Measurements from ENCODE around the gene NFRKB.
A peak's percentile ranks its signal among the peaks of the same experiment; 100 is the strongest.

NFRKB gene

GRCh38 chr11:129895126-129896041 is at the start of gene NFRKB:
Gene NFRKB (minus strand): TSS chr11:129895578. CDS start chr11:129892849, 2,729 bp downstream.
- peak within 1 kb of the TSS; percentile 90 for H3K4me3 ChIP-seq (replicated peaks; ENCODE audit: low read depth, low read length)
- no peak for TF ChIP-seq CTCF (IDR thresholded peaks at IDR 0.05; ENCODE audit: low read depth, low read length, missing control alignments)
- peak; percentile 4 for DNase-seq (ENCODE audit: extremely low read depth, low read depth)

GRCh38 chr11:129944696-129945095 is 49.3 kb upstream of the NFRKB start:
- no peak for TF ChIP-seq CTCF (IDR thresholded peaks at IDR 0.05; ENCODE audit: low read depth, low read length, missing control alignments)
- DNase-seq (ENCODE audit: extremely low read depth, low read depth) = no peak
- H3K4me3 ChIP-seq (replicated peaks; ENCODE audit: low read depth, low read length) = no peak overlapping the region

- TF ChIP-seq CTCF (IDR thresholded peaks at IDR 0.05; ENCODE audit: low read depth, low read length, missing control alignments) = no peak
Measured at GRCh38 chr11:129943036-129943435, 47.7 kb upstream of the NFRKB start.

DNA sequence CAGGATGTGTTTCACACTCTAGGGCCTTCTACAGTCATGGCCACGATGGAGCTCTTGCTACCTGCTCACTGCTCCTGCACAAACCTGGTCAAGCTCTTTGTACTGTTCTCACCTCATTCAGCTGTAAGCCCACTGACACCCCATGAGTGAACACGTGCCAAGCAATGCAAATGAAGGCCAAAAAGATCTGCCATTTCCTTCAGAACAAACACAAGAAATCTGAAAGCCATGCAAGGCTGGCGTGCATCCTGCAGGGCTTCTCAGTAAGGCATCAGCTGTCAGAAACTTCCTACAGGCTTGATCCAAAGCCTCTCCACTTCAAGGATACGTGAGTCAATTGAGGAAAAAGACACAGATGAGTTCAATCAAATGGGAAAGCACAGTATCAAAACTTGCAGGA is 44.1 kb upstream of the NFRKB start:
- no peak for DNase-seq (ENCODE audit: extremely low read depth, low read depth)
- H3K4me3 ChIP-seq (replicated peaks; ENCODE audit: low read depth, low read length) = no peak overlapping the region
- TF ChIP-seq CTCF (IDR thresholded peaks at IDR 0.05; ENCODE audit: low read depth, low read length, missing control alignments) = no peak

More at GRCh38 chr11:129943036-129943435, 47.7 kb upstream of the NFRKB start:
- DNase-seq (ENCODE audit: extremely low read depth, low read depth) = no peak
- H3K4me3 ChIP-seq (replicated peaks; ENCODE audit: low read depth, low read length) = no peak overlapping the region

GRCh38 chr11:129938764-129939163 is 43.4 kb upstream of the NFRKB start:
- no peak for TF ChIP-seq CTCF (IDR thresholded peaks at IDR 0.05; ENCODE audit: low read depth, low read length, missing control alignments)
- DNase-seq (ENCODE audit: extremely low read depth, low read depth) = no peak

DNA sequence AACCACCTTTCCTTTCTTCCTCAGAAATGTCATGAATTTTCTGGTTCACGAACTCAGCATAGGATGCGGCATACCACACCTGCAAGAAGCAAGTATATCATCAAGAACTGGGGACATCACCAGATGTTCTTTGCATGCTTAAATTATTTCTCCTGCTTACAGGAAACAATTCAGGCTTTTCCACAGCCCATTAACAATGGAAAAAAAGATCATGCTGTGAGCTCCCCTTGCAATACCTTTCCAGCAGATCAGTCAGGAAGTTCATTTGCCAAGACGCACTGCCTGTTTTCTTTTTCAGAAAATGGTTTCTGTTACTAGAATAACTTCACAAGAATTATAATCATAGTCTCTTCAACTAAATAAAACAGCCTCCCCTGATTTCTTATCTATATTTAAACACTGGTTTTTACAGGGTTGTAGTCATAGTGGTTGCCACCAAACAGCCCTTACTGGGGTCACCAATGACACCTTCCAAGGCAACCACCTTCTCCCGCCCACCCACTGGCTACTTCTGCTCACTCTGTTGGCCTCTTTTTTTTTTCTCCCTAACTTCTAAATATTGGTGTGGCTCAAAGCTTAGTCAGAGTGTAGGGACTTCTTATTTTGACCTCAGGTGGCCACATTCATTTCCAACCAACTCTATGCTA is 42.3 kb upstream of the NFRKB start:
- H3K4me3 ChIP-seq (replicated peaks; ENCODE audit: low read depth, low read length) = no peak overlapping the region
- DNase-seq (ENCODE audit: extremely low read depth, low read depth) = no peak
- no peak for TF ChIP-seq CTCF (IDR thresholded peaks at IDR 0.05; ENCODE audit: low read depth, low read length, missing control alignments)

More at GRCh38 chr11:129938764-129939163, 43.4 kb upstream of the NFRKB start:
- H3K4me3 ChIP-seq (replicated peaks; ENCODE audit: low read depth, low read length) = no peak overlapping the region

Data from HFF-Myc (cell line).